ENCODE data around the gene FIG4.

DNA sequence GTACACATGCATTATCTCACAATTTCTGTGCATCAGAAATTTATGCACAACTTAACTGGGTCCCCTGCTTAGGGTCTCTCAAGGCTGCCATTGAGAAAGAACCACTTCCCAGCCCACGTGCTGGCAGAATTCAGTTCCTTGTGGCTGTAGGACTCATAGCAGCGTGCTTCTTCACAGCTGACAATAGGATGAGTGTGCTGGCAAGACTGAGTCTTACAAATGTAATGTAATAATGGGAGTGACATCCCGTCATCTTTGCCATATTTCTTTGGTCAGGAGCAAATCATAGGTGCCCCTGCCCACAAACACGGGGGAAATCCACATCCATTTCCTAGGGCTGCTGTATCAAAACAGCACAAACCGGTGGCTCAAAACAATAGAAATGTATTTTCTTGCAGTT, 77.4 kb downstream of the FIG4 start:
- TF ChIP-seq EP300 (conservative IDR thresholded peaks at IDR 0.05; ENCODE audit: poor library complexity, severe bottlenecking): no peak
- TF ChIP-seq, protein P1, sequence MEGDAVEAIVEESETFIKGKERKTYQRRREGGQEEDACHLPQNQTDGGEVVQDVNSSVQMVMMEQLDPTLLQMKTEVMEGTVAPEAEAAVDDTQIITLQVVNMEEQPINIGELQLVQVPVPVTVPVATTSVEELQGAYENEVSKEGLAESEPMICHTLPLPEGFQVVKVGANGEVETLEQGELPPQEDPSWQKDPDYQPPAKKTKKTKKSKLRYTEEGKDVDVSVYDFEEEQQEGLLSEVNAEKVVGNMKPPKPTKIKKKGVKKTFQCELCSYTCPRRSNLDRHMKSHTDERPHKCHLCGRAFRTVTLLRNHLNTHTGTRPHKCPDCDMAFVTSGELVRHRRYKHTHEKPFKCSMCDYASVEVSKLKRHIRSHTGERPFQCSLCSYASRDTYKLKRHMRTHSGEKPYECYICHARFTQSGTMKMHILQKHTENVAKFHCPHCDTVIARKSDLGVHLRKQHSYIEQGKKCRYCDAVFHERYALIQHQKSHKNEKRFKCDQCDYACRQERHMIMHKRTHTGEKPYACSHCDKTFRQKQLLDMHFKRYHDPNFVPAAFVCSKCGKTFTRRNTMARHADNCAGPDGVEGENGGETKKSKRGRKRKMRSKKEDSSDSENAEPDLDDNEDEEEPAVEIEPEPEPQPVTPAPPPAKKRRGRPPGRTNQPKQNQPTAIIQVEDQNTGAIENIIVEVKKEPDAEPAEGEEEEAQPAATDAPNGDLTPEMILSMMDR (IDR thresholded peaks at IDR 0.05; ENCODE audit: poor library complexity, severe bottlenecking): no peak
- TF ChIP-seq TAF1 (IDR thresholded peaks at IDR 0.05; ENCODE audit: low read depth): no peak
- TF ChIP-seq EZH2 (IDR thresholded peaks at IDR 0.05; ENCODE audit: borderline replicate concordance, insufficient read depth, low read length, poor library complexity, severe bottlenecking): no peak
- TF ChIP-seq, protein P2, sequence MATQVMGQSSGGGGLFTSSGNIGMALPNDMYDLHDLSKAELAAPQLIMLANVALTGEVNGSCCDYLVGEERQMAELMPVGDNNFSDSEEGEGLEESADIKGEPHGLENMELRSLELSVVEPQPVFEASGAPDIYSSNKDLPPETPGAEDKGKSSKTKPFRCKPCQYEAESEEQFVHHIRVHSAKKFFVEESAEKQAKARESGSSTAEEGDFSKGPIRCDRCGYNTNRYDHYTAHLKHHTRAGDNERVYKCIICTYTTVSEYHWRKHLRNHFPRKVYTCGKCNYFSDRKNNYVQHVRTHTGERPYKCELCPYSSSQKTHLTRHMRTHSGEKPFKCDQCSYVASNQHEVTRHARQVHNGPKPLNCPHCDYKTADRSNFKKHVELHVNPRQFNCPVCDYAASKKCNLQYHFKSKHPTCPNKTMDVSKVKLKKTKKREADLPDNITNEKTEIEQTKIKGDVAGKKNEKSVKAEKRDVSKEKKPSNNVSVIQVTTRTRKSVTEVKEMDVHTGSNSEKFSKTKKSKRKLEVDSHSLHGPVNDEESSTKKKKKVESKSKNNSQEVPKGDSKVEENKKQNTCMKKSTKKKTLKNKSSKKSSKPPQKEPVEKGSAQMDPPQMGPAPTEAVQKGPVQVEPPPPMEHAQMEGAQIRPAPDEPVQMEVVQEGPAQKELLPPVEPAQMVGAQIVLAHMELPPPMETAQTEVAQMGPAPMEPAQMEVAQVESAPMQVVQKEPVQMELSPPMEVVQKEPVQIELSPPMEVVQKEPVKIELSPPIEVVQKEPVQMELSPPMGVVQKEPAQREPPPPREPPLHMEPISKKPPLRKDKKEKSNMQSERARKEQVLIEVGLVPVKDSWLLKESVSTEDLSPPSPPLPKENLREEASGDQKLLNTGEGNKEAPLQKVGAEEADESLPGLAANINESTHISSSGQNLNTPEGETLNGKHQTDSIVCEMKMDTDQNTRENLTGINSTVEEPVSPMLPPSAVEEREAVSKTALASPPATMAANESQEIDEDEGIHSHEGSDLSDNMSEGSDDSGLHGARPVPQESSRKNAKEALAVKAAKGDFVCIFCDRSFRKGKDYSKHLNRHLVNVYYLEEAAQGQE (IDR thresholded peaks at IDR 0.05; ENCODE audit: borderline replicate concordance): no peak
- TF ChIP-seq MXI1 (conservative IDR thresholded peaks at IDR 0.05; ENCODE audit: poor library complexity, severe bottlenecking): no peak
- no peak for TF ChIP-seq RAD21 (conservative IDR thresholded peaks at IDR 0.05)
- TF ChIP-seq POLR2AphosphoS5 (IDR thresholded peaks at IDR 0.05): no peak
